GM23338 (cell line): ENCODE results near the gene PGLYRP2. TPM values are rescaled to one million over a fixed set of nuclear protein-coding genes. Genes with fewer than 3 reads are reported as not detected.

Experiments
- ATAC-seq: fragments of 200-7000 bp; cut with Tn5 transposase; 3 replicates; pipeline ENCODE4 v1.9.1; 2020
- DNase-seq: peaks from one replicate; pipeline ENCODE4 v3.0.0-alpha.2; 2015; ENCODE audit warnings: low spot score
- H2AFZ ChIP-seq: fragments of 200-600 bp; sonication (generic); 2 replicates; pipeline ENCODE4 v1.8.0; 2016; ENCODE audit warnings: antibody characterized with exemption, mild to moderate bottlenecking, moderate library complexity
- H3F3A ChIP-seq: fragments of 200-600 bp; sonication (generic); replicated peaks from 2 replicates; pipeline ENCODE4 v1.8.0; 2017; ENCODE audit warnings: antibody characterized with exemption, mixed run types, low read depth
- H3K27ac ChIP-seq: fragments of 200-600 bp; sonication (generic); 2 replicates; pipeline ENCODE4 v1.6.1; 2016; ENCODE audit warnings: low read depth
- H3K27me3 ChIP-seq: fragments of 200-600 bp; sonication (generic); 2 replicates; pipeline ENCODE4 v1.8.0; 2016; ENCODE audit warnings: mild to moderate bottlenecking, mixed run types, moderate library complexity; ENCODE audit not compliant: insufficient read depth
- H3K36me3 ChIP-seq: fragments of 200-600 bp; sonication (generic); 2 replicates; pipeline ENCODE4 v1.8.0; 2016; ENCODE audit warnings: mild to moderate bottlenecking; ENCODE audit not compliant: insufficient read depth
- H3K4me1 ChIP-seq: fragments of 200-600 bp; sonication (generic); 2 replicates; pipeline ENCODE4 v1.8.0; 2016; ENCODE audit warnings: mild to moderate bottlenecking, moderate library complexity; ENCODE audit not compliant: insufficient read depth
- H3K4me2 ChIP-seq: fragments of 200-600 bp; sonication (generic); 2 replicates; pipeline ENCODE4 v1.7.1; 2017; ENCODE audit warnings: mixed run types
- H3K4me3 ChIP-seq: fragments of 200-600 bp; sonication (generic); 2 replicates; pipeline ENCODE4 v1.6.1; 2016; ENCODE audit warnings: mixed run types
- H3K79me2 ChIP-seq: fragments of 200-600 bp; sonication (generic); replicated peaks from 2 replicates; pipeline ENCODE4 v1.8.0; 2017; ENCODE audit warnings: mild to moderate bottlenecking; ENCODE audit not compliant: insufficient read depth
- H3K9me2 ChIP-seq: fragments of 200-600 bp; sonication (generic); 2 replicates; pipeline ENCODE4 v1.8.0; 2017; ENCODE audit not compliant: insufficient read depth
- H4K20me1 ChIP-seq: fragments of 200-600 bp; sonication (generic); replicated peaks from 2 replicates; pipeline ENCODE4 v1.8.0; 2017; ENCODE audit warnings: mild to moderate bottlenecking; ENCODE audit not compliant: insufficient read depth
- H3K27ac Mint-ChIP-seq: 2 replicates; pipeline ENCODE4 v1.8.0; 2020; ENCODE audit warnings: inconsistent platforms, mild to moderate bottlenecking, moderate library complexity, mixed read lengths
- H3K27me3 Mint-ChIP-seq: 3 replicates; pipeline ENCODE4 v1.8.0; 2022; ENCODE audit warnings: low read depth, mild to moderate bottlenecking, moderate library complexity, mixed read lengths, inconsistent platforms; ENCODE audit not compliant: insufficient read depth, poor library complexity
- H3K36me3 Mint-ChIP-seq: 3 replicates; pipeline ENCODE4 v1.8.0; 2021; ENCODE audit warnings: low read depth, mild to moderate bottlenecking, inconsistent platforms, moderate library complexity, mixed read lengths
- H3K4me1 Mint-ChIP-seq: 3 replicates; pipeline ENCODE4 v1.8.0; 2020; ENCODE audit warnings: mild to moderate bottlenecking, inconsistent platforms, mixed read lengths
- H3K4me3 Mint-ChIP-seq: 3 replicates; pipeline ENCODE4 v1.8.0; 2021; ENCODE audit warnings: moderate library complexity, mild to moderate bottlenecking, inconsistent platforms, mixed read lengths
- H3K9me3 Mint-ChIP-seq: 3 replicates; pipeline ENCODE4 v1.8.0; 2020; ENCODE audit warnings: moderate library complexity, mild to moderate bottlenecking, inconsistent platforms, mixed read lengths
- JUNB ChIP-seq: IDR thresholded peaks from one replicate; pipeline ENCODE4 v1.6.1; 2016; ENCODE audit warnings: antibody characterized with exemption; ENCODE audit not compliant: unreplicated experiment
- NANOG ChIP-seq: IDR thresholded peaks from 2 replicates; pipeline ENCODE4 v1.6.1; 2016; ENCODE audit warnings: antibody characterized with exemption, borderline replicate concordance
- POLR2AphosphoS5 ChIP-seq: IDR thresholded peaks from 2 replicates; pipeline ENCODE4 v1.6.1; 2016; ENCODE audit warnings: antibody characterized with exemption, low read depth
- STAT1 ChIP-seq: IDR thresholded peaks from one replicate; pipeline ENCODE4 v1.6.1; 2016; ENCODE audit warnings: antibody characterized with exemption; ENCODE audit not compliant: unreplicated experiment
- ZNF114 ChIP-seq: fragments of 250-450 bp; sonication (Bioruptor Pico); IDR thresholded peaks from 2 replicates; pipeline ENCODE4 v1.5.0; 2020; ENCODE audit warnings: mild to moderate bottlenecking, moderate library complexity
- polyA plus RNA-seq: library from polyadenylated mRNA; unstranded; fragments of >200 nt; fragmentation: Nextera tagmentation; extraction: Ambion mirVana; gene quantifications from 2 replicates; pipeline ENCODE4 v1.2.1, GENCODE V29; 2016
- total RNA-seq: library from RNA; depleted of rRNA; stranded (reverse); fragments of >200 nt; shearing (Covaris generic); gene quantifications from 2 replicates; pipeline ENCODE4 v1.2.3, GENCODE V29; 2014
- TF ChIP-seq, protein P1 (sequence below): IDR thresholded peaks from one replicate; pipeline ENCODE4 v1.6.1; 2018; ENCODE audit warnings: antibody characterized with exemption; ENCODE audit not compliant: unreplicated experiment
- TF ChIP-seq, protein P2 (sequence below): fragments of 250-450 bp; sonication (Bioruptor Pico); IDR thresholded peaks from 2 replicates; pipeline ENCODE4 v1.5.0; 2020; ENCODE audit warnings: mild to moderate bottlenecking, moderate library complexity

The PGLYRP2 gene
- total and polyA plus RNA-seq, 2 experiments from 2014 or later: not detected

DNA sequence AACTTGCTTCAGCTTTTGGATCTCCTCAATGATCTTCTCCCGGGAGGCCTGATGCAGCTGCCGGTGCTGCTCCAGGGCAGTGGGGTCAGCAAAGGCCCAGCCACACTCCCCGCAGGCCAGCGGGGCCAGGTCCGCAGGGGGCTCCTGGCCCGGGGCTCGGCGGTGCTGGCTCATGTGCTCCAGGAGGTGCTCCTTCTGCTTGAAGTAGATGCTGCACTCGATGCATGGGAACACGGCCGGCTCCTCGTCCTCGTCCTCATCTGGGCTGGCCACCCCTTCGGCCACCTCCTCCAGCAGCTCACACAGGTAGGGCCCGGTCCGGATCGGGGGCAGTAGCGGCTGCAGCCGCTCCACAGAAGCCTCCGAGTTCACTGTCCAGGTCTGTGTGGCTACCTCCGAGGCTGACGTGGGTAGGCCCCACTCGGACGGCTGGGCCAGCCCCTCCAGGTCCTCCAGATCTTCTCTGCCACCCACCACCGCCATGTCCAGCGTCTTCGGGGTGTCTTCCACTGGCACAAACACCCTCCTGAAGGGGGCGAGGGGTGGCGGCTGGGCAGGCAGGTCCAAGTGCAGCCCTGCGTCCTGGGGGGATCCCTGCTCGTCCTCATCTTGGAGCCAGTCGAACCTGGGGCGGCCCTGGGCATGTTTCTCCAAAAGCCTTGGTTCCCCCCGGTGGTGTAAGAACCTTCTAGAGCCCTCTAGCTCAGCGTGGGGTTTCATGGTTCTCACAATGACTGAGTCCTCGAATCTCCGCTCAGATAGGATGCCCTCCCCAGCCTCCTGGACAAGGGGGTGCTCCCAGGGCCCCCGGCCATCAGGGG is 39.3 kb downstream of the PGLYRP2 start:
- H3K4me3 ChIP-seq: no peak overlapping the region
- H2AFZ ChIP-seq: no peak overlapping the region
- H3K4me1 Mint-ChIP-seq: no peaks in the 10 kb centered on the region
- H3K4me3 Mint-ChIP-seq: no peak overlapping the region
- no peaks in the 10 kb centered on the region for H3K36me3 ChIP-seq
- TF ChIP-seq POLR2AphosphoS5 (no peak), NANOG (no peak), STAT1 (no peak), ZNF114 (CRISPR knock-in tag) (no peak), JUNB (no peak)
- TF ChIP-seq, protein P1, sequence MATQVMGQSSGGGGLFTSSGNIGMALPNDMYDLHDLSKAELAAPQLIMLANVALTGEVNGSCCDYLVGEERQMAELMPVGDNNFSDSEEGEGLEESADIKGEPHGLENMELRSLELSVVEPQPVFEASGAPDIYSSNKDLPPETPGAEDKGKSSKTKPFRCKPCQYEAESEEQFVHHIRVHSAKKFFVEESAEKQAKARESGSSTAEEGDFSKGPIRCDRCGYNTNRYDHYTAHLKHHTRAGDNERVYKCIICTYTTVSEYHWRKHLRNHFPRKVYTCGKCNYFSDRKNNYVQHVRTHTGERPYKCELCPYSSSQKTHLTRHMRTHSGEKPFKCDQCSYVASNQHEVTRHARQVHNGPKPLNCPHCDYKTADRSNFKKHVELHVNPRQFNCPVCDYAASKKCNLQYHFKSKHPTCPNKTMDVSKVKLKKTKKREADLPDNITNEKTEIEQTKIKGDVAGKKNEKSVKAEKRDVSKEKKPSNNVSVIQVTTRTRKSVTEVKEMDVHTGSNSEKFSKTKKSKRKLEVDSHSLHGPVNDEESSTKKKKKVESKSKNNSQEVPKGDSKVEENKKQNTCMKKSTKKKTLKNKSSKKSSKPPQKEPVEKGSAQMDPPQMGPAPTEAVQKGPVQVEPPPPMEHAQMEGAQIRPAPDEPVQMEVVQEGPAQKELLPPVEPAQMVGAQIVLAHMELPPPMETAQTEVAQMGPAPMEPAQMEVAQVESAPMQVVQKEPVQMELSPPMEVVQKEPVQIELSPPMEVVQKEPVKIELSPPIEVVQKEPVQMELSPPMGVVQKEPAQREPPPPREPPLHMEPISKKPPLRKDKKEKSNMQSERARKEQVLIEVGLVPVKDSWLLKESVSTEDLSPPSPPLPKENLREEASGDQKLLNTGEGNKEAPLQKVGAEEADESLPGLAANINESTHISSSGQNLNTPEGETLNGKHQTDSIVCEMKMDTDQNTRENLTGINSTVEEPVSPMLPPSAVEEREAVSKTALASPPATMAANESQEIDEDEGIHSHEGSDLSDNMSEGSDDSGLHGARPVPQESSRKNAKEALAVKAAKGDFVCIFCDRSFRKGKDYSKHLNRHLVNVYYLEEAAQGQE: no peak
- TF ChIP-seq, protein P2, sequence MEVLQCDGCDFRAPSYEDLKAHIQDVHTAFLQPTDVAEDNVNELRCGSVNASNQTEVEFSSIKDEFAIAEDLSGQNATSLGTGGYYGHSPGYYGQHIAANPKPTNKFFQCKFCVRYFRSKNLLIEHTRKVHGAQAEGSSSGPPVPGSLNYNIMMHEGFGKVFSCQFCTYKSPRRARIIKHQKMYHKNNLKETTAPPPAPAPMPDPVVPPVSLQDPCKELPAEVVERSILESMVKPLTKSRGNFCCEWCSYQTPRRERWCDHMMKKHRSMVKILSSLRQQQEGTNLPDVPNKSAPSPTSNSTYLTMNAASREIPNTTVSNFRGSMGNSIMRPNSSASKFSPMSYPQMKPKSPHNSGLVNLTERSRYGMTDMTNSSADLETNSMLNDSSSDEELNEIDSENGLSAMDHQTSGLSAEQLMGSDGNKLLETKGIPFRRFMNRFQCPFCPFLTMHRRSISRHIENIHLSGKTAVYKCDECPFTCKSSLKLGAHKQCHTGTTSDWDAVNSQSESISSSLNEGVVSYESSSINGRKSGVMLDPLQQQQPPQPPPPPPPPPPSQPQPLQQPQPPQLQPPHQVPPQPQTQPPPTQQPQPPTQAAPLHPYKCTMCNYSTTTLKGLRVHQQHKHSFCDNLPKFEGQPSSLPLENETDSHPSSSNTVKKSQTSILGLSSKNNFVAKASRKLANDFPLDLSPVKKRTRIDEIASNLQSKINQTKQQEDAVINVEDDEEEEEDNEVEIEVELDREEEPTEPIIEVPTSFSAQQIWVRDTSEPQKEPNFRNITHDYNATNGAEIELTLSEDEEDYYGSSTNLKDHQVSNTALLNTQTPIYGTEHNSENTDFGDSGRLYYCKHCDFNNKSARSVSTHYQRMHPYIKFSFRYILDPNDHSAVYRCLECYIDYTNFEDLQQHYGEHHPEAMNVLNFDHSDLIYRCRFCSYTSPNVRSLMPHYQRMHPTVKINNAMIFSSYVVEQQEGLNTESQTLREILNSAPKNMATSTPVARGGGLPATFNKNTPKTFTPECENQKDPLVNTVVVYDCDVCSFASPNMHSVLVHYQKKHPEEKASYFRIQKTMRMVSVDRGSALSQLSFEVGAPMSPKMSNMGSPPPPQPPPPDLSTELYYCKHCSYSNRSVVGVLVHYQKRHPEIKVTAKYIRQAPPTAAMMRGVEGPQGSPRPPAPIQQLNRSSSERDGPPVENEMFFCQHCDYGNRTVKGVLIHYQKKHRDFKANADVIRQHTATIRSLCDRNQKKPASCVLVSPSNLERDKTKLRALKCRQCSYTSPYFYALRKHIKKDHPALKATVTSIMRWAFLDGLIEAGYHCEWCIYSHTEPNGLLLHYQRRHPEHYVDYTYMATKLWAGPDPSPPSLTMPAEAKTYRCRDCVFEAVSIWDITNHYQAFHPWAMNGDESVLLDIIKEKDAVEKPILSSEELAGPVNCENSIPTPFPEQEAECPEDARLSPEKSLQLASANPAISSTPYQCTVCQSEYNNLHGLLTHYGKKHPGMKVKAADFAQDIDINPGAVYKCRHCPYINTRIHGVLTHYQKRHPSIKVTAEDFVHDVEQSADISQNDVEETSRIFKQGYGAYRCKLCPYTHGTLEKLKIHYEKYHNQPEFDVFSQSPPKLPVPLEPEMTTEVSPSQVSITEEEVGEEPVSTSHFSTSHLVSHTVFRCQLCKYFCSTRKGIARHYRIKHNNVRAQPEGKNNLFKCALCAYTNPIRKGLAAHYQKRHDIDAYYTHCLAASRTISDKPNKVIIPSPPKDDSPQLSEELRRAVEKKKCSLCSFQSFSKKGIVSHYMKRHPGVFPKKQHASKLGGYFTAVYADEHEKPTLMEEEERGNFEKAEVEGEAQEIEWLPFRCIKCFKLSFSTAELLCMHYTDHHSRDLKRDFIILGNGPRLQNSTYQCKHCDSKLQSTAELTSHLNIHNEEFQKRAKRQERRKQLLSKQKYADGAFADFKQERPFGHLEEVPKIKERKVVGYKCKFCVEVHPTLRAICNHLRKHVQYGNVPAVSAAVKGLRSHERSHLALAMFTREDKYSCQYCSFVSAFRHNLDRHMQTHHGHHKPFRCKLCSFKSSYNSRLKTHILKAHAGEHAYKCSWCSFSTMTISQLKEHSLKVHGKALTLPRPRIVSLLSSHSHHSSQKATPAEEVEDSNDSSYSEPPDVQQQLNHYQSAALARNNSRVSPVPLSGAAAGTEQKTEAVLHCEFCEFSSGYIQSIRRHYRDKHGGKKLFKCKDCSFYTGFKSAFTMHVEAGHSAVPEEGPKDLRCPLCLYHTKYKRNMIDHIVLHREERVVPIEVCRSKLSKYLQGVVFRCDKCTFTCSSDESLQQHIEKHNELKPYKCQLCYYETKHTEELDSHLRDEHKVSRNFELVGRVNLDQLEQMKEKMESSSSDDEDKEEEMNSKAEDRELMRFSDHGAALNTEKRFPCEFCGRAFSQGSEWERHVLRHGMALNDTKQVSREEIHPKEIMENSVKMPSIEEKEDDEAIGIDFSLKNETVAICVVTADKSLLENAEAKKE (CRISPR knock-in tag): no peak
- no peaks in the 10 kb centered on the region for H3K79me2 ChIP-seq
- H3K9me2 ChIP-seq: no peaks in the 10 kb centered on the region
- no peaks in the 10 kb centered on the region for H3F3A ChIP-seq
- H3K36me3 Mint-ChIP-seq: no peaks in the 10 kb centered on the region
- H4K20me1 ChIP-seq: no peaks in the 10 kb centered on the region
- H3K27me3 Mint-ChIP-seq: peaks cover 3% of the 10 kb centered on the region
- H3K4me2 ChIP-seq: no peak overlapping the region
- H3K9me3 Mint-ChIP-seq: no peaks in the 10 kb centered on the region
- no peak overlapping the region for H3K27ac ChIP-seq
- no peaks in the 10 kb centered on the region for H3K4me1 ChIP-seq
- H3K27ac Mint-ChIP-seq: no peak overlapping the region
- no peaks in the 10 kb centered on the region for H3K27me3 ChIP-seq
- DNase-seq (no peak), ATAC-seq (no peak)
